Measurements from ENCODE around the gene ADGRD1. TPM values are rescaled to one million over a fixed set of nuclear protein-coding genes. Genes with fewer than 3 reads are reported as not detected.
"Not testable (repeated sequence)": the region's sequence is repeated elsewhere in the genome, so short reads cannot be mapped to it uniquely, and the experiment has no call there.

The ADGRD1 gene
- total RNA-seq, 1 experiment from 2014 or later, result 239 TPM

- no peak for DNase-seq (ENCODE audit: extremely low read depth, low read depth)
Measured at GRCh38 chr12:130982565-130983225, 29.0 kb downstream of the ADGRD1 start.

DNA sequence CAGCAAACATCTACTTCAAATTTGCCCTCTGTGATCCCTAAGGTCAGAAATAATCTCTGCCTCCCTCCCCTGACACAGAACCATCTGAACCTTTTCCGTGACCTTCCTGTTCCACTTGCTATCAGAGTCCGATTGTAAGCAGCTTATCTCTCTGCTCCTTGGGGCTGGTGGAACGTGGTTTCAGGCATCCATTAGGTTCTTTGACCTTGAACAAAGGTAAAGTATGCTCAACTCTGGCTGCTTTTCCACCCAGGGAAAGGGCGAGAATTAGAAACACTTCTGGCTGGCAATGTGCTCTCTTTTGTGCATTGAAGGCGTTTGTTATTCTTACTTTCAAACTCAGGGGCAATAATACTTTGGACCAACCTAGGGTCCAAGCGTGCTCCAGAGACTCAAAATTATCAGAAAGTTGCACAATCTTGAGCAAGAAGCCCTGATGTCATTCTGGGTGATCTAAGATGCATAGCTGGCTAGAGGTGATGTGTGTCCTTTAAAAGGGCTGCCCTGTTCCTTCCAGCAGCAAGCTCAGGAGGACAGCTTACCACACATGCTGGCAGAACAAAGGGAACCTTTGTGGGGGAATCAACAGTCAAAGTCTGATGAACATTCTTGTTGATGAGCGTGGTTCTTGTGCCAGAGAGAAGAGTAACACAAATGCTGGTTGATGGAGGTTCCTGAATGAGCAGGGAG is 29.8 kb downstream of the ADGRD1 start:
- no peak for DNase-seq (ENCODE audit: extremely low read depth, low read depth)

- no peak for DNase-seq (ENCODE audit: extremely low read depth, low read depth)
Measured at GRCh38 chr12:130984183-130985058, 30.7 kb downstream of the ADGRD1 start.

GRCh38 chr12:130987151-130987931 is 33.6 kb downstream of the ADGRD1 start:
- no peak for DNase-seq (ENCODE audit: extremely low read depth, low read depth)

DNA sequence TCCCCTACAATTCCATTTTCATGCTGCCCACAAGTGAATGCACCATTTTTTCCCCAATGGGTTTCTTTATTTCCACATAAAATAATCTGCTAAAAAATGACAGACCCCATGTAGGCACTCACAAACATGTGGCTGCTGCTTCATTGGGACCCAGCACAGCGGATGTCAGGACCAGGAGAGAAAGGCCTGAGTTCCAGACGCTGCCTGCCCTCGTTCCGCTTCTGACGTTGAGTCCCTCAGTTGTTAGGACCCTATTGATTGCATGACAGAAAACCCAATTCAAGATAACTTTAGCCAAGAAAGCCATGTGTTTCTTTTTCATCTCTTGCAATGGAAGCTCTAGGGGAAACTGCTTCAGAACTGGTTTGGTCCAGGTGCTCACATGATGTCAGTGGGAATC is 34.6 kb downstream of the ADGRD1 start:
- DNase-seq (ENCODE audit: extremely low read depth, low read depth), result no peak

GRCh38 chr12:130988751-130989150 is 35.0 kb downstream of the ADGRD1 start:
- no peak for DNase-seq (ENCODE audit: extremely low read depth, low read depth)

GRCh38 chr12:130989391-130989790 is 35.7 kb downstream of the ADGRD1 start:
- DNase-seq (ENCODE audit: extremely low read depth, low read depth), result no peak

GRCh38 chr12:130990034-130990433 is 36.3 kb downstream of the ADGRD1 start:
- DNase-seq (ENCODE audit: extremely low read depth, low read depth), result no peak

DNA sequence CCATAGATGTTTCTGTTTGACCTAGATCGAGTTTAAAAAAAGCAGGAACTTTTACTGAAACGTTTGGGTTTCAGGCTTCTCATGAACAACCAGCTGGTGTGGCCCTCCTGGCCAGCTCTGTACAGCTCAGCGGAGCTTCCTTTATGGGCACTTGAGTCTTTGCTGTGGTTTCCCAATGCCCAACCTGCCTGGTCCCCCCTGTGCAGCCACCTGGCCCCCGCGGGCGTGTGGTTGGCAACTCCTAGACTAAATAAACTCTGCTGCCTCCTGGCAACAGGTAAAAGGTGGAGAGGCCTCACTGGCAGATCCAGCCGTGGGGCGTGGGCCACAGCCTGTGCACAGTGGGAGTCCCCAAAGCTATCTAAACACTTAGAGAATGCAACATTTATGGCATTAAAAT is 38.7 kb downstream of the ADGRD1 start:
- DNase-seq (ENCODE audit: extremely low read depth, low read depth), result no peak

GRCh38 chr12:130992979-130993538 is 39.4 kb downstream of the ADGRD1 start:
- no peak for DNase-seq (ENCODE audit: extremely low read depth, low read depth)

- DNase-seq (ENCODE audit: extremely low read depth, low read depth), result peak; percentile 83
Measured at GRCh38 chr12:130993759-130994670, 40.3 kb downstream of the ADGRD1 start.

- no peak for DNase-seq (ENCODE audit: extremely low read depth, low read depth)
Measured at GRCh38 chr12:130994821-130995375, 41.2 kb downstream of the ADGRD1 start.

DNA sequence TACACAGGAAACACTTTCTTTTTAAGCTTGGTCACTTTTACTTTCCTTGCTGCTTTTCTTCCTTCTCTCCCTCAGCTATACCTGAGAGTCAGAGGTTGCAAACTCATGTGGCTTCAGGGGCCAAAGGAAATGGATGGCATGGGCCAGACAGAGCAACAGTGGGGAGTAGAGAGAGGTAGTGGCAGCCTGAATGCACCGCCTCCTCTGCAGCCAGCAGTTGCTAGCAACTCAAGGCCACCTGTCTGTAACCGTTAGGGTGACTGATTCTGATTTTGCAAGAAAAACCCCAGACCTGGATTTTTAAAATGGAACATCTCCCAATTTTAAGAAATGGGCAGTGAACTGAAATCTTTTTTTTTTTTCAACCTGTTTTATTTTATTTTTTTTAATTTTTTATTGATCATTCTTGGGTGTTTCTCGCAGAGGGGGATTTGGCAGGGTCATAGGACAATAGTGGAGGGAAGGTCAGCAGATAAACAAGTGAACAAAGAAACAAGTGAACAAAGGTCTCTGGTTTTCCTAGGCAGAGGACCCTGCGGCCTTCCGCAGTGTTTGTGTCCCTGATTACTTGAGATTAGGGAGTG is 41.8 kb downstream of the ADGRD1 start:
- DNase-seq (ENCODE audit: extremely low read depth, low read depth), result not testable (repeated sequence)

DNA sequence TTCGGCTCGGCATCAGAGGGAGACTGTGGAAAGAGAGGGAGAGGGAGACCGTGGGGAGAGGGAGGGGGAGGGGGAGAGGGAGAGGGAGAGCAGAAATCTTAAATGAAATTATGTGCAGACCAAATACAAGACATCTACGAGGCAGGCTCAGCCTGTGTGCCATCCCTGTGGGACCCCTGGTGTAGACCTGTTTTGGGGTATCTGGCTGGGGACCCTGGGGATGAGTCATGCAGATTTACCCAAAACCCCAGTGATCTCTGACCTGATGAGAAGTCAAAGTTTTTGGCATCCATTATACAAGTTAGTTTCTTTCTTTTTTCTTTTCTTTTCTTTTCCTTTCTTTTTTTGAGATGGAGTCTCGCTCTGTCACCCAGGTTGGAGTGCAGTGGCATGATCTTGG is 44.4 kb downstream of the ADGRD1 start:
- no peak for DNase-seq (ENCODE audit: extremely low read depth, low read depth)

DNA sequence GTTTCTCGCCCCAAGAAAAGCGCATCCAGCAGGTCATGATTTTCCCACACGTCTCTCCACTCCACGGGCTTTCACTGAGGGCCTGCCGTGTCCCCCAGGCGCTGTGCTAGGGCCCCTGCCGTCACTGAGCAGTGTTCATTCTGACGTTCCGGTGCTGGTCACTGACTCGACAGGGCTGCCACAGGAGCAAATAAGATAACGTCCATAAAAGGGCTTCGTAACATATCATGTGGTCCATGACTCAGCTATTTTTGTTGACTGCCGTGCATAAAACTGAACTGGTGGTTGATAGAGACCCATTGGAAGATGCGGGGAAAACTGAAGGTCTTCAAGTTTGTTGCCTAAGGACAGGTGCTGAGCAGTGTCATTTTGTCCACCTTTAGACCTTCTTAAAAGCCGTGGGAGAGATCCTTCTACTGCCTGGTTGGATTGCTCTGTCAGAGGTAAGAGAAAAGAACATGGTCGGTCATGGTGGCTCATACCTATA is 46.3 kb downstream of the ADGRD1 start:
- DNase-seq (ENCODE audit: extremely low read depth, low read depth), result no peak

GRCh38 chr12:131001493-131001892 is 47.8 kb downstream of the ADGRD1 start:
- no peak for DNase-seq (ENCODE audit: extremely low read depth, low read depth)

DNA sequence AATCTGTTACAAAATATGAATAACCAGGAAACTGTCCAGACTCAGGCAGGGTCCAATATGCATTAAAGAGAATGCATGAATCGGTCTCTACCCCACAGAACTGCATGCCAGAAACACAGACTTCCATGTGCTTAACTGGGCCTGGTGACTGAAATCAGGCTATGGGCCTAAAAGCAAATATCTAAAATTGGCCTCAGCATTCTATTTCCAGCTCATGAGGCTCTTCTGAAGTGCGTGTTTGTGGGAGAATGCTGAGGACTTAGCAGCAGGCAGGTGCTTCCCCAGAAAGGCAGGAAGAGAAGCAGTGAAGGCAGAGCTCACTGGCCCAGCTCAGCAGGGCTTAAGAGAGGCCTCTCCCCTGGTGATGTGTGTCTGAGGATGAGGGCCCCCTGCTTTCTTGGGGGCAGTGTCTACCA is 48.5 kb downstream of the ADGRD1 start:
- no peak for DNase-seq (ENCODE audit: extremely low read depth, low read depth)

- no peak for DNase-seq (ENCODE audit: extremely low read depth, low read depth)
Measured at GRCh38 chr12:131003036-131003715, 49.5 kb downstream of the ADGRD1 start.

Measured in NCI-H460 (cell line).